ENCODE data around the gene SORCS2.

- TF ChIP-seq CTCF (conservative IDR thresholded peaks at IDR 0.05; ENCODE audit: low read length) (no peak), EZH2phosphoT487 (IDR thresholded peaks at IDR 0.05; ENCODE audit: borderline replicate concordance, low read depth, low read length) (no peak)
Observed at GRCh38 chr4:7691061-7691460, 498.7 kb downstream of the SORCS2 start.

All from OCI-LY7 (cell line).